ENCODE results near the gene MBP.

- TF ChIP-seq CTCF (conservative IDR thresholded peaks at IDR 0.05; ENCODE audit: low read depth, low read length) (no peak), EZH2 (IDR thresholded peaks at IDR 0.05; ENCODE audit: low read length, unreplicated experiment) (no peak)
Measured at GRCh38 chr18:76994086-76994654, 138.4 kb downstream of the MBP start.

Measured in PC-3 (cell line).